Right atrium auricular region (tissue), 2 donors: ENCODE results near the gene MRTFA. TPM values are rescaled to one million over a fixed set of nuclear protein-coding genes. Genes with fewer than 3 reads are reported as not detected.

Source experiments
- DNase-seq: peaks from one replicate; pipeline ENCODE4 v3.0.0-alpha.2; 2019; ENCODE audit warnings: low spot score
- H3K27ac ChIP-seq, 2 donors: fragments of 200-600 bp; sonication (generic); 1 replicate in 1 of 2; 2 replicates in 1 of 2; pipeline ENCODE4 v1.5.1; 2016 to 2019
- H3K27me3 ChIP-seq, 2 donors: fragments of 200-600 bp; sonication (generic); one replicate each; pipeline versions ENCODE4 v1.5.1 to v1.6.0; 2017 to 2019
- H3K36me3 ChIP-seq: fragments of 200-600 bp; sonication (generic); one replicate; pipeline ENCODE4 v1.5.1; 2016
- H3K4me1 ChIP-seq, 2 donors: fragments of 200-600 bp; sonication (generic); one replicate each; pipeline versions ENCODE4 v1.5.1 to v1.6.0; 2017 to 2019
- H3K4me3 ChIP-seq, 2 donors: fragments of 200-600 bp; sonication (generic); 1 replicate in 1 of 2; 2 replicates in 1 of 2; pipeline ENCODE4 v1.5.1; 2017 to 2019; ENCODE audit warnings: mild to moderate bottlenecking in 1 of 2, moderate library complexity in 1 of 2
- H3K9me3 ChIP-seq, 2 donors: fragments of 200-600 bp; sonication (generic); one replicate each; pipeline ENCODE4 v1.5.1; 2019
- total RNA-seq, 2 donors: library from RNA; depleted of rRNA; stranded (reverse); fragments of >200 nt; gene quantifications; one replicate each; pipeline ENCODE4 v1.1.0, GENCODE V29; 2016
- TF ChIP-seq, protein P1 (sequence below), 2 donors: fragments of 200-600 bp; sonication (generic); IDR thresholded peaks; one replicate each; pipeline ENCODE4 v1.5.1; 2019; ENCODE audit warnings: antibody characterized with exemption in 2 of 2

Gene MRTFA
- total RNA-seq, 2 donors from 2014 or later: 45.8 to 55.2 TPM

DNA sequence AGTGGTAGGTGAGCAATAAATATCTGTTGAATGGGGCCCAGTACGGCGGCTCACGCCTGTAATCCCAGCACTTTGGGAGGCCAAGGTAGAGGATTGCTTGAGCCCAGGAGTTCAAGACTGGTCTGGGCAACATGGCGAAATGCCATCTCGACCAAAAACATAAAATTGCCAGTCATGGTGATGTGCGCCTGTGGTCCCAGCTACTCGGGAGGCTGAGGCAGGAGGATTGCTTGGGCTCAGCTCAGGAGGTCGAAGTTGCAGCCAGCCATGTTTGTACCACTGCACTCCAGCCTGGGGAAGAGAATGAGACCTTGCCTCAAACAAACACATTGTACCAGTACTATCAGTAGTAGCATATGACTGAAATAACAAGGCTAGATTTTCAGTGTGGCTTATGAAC is 262.0 kb downstream of the MRTFA start:
- TF ChIP-seq, protein P1, sequence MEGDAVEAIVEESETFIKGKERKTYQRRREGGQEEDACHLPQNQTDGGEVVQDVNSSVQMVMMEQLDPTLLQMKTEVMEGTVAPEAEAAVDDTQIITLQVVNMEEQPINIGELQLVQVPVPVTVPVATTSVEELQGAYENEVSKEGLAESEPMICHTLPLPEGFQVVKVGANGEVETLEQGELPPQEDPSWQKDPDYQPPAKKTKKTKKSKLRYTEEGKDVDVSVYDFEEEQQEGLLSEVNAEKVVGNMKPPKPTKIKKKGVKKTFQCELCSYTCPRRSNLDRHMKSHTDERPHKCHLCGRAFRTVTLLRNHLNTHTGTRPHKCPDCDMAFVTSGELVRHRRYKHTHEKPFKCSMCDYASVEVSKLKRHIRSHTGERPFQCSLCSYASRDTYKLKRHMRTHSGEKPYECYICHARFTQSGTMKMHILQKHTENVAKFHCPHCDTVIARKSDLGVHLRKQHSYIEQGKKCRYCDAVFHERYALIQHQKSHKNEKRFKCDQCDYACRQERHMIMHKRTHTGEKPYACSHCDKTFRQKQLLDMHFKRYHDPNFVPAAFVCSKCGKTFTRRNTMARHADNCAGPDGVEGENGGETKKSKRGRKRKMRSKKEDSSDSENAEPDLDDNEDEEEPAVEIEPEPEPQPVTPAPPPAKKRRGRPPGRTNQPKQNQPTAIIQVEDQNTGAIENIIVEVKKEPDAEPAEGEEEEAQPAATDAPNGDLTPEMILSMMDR (IDR thresholded peaks at IDR 0.05): no peak
- no peaks in the 10 kb centered on the region for H3K36me3 ChIP-seq
- H3K9me3 ChIP-seq: no peaks in the 10 kb centered on the region
- peaks cover 0 to 22% of the 10 kb centered on the region in 2 donors for H3K4me1 ChIP-seq
- DNase-seq: no peak
- H3K27ac ChIP-seq: no peak overlapping the region
- no peak overlapping the region for H3K4me3 ChIP-seq
- H3K27me3 ChIP-seq: no peaks in the 10 kb centered on the region

- no peaks in the 10 kb centered on the region for H3K9me3 ChIP-seq
- H3K27me3 ChIP-seq: no peaks in the 10 kb centered on the region
- peaks cover 43% of the 10 kb centered on the region for H3K36me3 ChIP-seq
- H3K4me1 ChIP-seq: peaks cover 0 to 20% of the 10 kb centered on the region in 2 donors
- H3K4me3 ChIP-seq: no peak overlapping the region
- H3K27ac ChIP-seq: no peak overlapping the region
- no peak for DNase-seq
- TF ChIP-seq, protein P1 (IDR thresholded peaks at IDR 0.05): no peak
These were observed 267.7 kb downstream of the MRTFA start for GRCh38 chr22:40368836-40369235.

- no peak overlapping the region for H3K27ac ChIP-seq
- no peaks in the 10 kb centered on the region for H3K9me3 ChIP-seq
- H3K36me3 ChIP-seq: peaks cover 51% of the 10 kb centered on the region
- DNase-seq: no peak
- no peak overlapping the region for H3K4me3 ChIP-seq
- TF ChIP-seq, protein P1 (IDR thresholded peaks at IDR 0.05): no peak
- peaks cover 0 to 19% of the 10 kb centered on the region in 2 donors for H3K4me1 ChIP-seq
- H3K27me3 ChIP-seq: no peaks in the 10 kb centered on the region
These were observed 268.5 kb downstream of the MRTFA start for GRCh38 chr22:40368016-40368415.

DNA sequence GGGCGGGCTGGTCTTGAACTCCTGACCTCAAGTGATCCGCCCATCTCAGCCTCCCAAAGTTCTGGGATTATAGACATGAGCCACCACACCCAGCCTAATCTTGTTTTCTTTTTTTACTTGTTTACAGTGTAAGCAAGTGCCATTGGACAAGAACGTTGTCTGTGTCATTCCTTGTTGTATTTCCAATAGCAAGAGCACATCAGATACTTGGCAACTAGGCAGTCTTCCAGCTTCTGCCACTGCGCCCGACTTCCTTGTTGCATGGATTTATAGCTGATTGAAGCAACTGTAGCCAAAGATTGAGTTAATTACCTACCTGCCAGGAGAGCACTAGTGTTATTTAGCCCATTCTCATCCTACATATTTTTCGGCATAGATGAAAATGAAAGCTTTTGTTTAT is 269.2 kb downstream of the MRTFA start:
- Histone ChIP-seq H3K27ac (no peak overlapping the region), H3K4me1 (peaks cover 0 to 12% of the 10 kb centered on the region in 2 donors), H3K9me3 (no peaks in the 10 kb centered on the region), H3K4me3 (no peak overlapping the region), H3K27me3 (no peaks in the 10 kb centered on the region), H3K36me3 (peaks cover 58% of the 10 kb centered on the region)
- TF ChIP-seq, protein P1 (IDR thresholded peaks at IDR 0.05): no peak
- DNase-seq: no peak

GRCh38 chr22:40366068-40366467 is 270.5 kb downstream of the MRTFA start:
- DNase-seq: no peak
- Histone ChIP-seq H3K4me3 (no peak overlapping the region), H3K36me3 (peaks cover 71% of the 10 kb centered on the region), H3K27me3 (no peaks in the 10 kb centered on the region), H3K27ac (no peak overlapping the region), H3K9me3 (no peaks in the 10 kb centered on the region), H3K4me1 (peaks cover 0 to 2% of the 10 kb centered on the region in 2 donors)
- TF ChIP-seq, protein P1 (IDR thresholded peaks at IDR 0.05): no peak

DNA sequence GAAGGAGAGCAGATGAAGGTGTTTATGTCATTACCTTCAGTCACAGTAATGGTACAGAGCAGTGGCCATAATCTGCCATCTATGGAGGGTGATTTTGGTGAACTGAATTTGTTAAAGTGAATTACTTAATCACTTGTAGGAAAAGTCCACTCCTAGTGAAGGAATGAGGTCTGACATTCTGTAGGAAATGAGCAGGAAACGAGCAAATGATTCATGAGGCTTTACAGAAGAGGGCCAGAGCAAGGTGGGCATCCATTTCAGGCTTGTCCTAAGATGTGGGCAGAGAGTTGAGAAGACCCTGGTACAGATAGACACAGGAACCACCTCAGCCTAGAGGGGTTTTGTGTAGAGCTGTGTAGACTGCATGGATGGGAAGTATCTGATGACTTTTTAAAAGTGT is 272.1 kb downstream of the MRTFA start:
- H3K27me3 ChIP-seq: no peaks in the 10 kb centered on the region
- no peaks in the 10 kb centered on the region for H3K9me3 ChIP-seq
- H3K4me1 ChIP-seq: no peaks in the 10 kb centered on the region
- TF ChIP-seq, protein P1 (IDR thresholded peaks at IDR 0.05): no peak
- no peak overlapping the region for H3K27ac ChIP-seq
- H3K4me3 ChIP-seq: no peak overlapping the region
- DNase-seq: no peak
- H3K36me3 ChIP-seq: peaks cover 87% of the 10 kb centered on the region
